Progenitor cell of endocrine pancreas (in vitro differentiated cells): ENCODE results near the gene DUXA. TPM values are rescaled to one million over a fixed set of nuclear protein-coding genes. Genes with fewer than 3 reads are reported as not detected.
"Not testable (repeated sequence)": the region's sequence is repeated elsewhere in the genome, so short reads cannot be mapped to it uniquely, and the experiment has no call there.

ENCODE experiments used
- DNase-seq: peaks from one replicate; pipeline ENCODE4 v3.0.0; 2021; ENCODE audit warnings: low spot score; ENCODE audit not compliant: unreplicated experiment
- H3K27ac Mint-ChIP-seq: 2 replicates; pipeline ENCODE4 v1.8.0; 2021; ENCODE audit warnings: mild to moderate bottlenecking, moderate library complexity, mixed read lengths
- H3K27me3 Mint-ChIP-seq: 2 replicates; pipeline ENCODE4 v1.8.0; 2021; ENCODE audit warnings: mixed read lengths
- H3K36me3 Mint-ChIP-seq: 2 replicates; pipeline ENCODE4 v1.8.0; 2022; ENCODE audit warnings: mixed read lengths; ENCODE audit not compliant: insufficient read depth
- H3K4me1 Mint-ChIP-seq: 2 replicates; pipeline ENCODE4 v1.8.0; 2021; ENCODE audit warnings: low read depth, mixed read lengths
- H3K4me3 Mint-ChIP-seq: 2 replicates; pipeline ENCODE4 v1.8.0; 2021; ENCODE audit warnings: low read depth, mild to moderate bottlenecking, moderate library complexity, mixed read lengths
- H3K9me3 Mint-ChIP-seq: 2 replicates; pipeline ENCODE4 v1.8.0; 2021; ENCODE audit warnings: low read depth, mixed read lengths
- CTCF ChIP-seq: fragments of 200-600 bp; sonication (generic); IDR thresholded peaks from one replicate; pipeline ENCODE4 v1.5.0; 2021; ENCODE audit warnings: antibody characterized with exemption, mild to moderate bottlenecking; ENCODE audit not compliant: unreplicated experiment
- long read RNA-seq: library from polyadenylated mRNA; unstranded; transcript quantifications from one replicate; pipeline ENCODE4 v2.0.0, GENCODE V29; 2020
- total RNA-seq: library from RNA; stranded (reverse); gene quantifications from 2 replicates; pipeline ENCODE4 v1.2.1, GENCODE V29; 2021

The DUXA gene
- total RNA-seq = not detected in 2 replicates
- long read RNA-seq = 0 reads

GRCh38 chr19:57167385-57167784 lies at the start of gene DUXA:
DUXA (minus strand) TSS chr19:57167485; CDS start chr19:57167443, 42 bp downstream.
- peaks cover 39% of the 10 kb centered on the region for H3K9me3 Mint-ChIP-seq
- no peak for DNase-seq
- no peak within 1 kb of the TSS for H3K27ac Mint-ChIP-seq
- H3K4me1 Mint-ChIP-seq = peaks cover 2% of the 10 kb centered on the region
- H3K4me3 Mint-ChIP-seq = no peak within 1 kb of the TSS
- no peak for TF ChIP-seq CTCF
- peaks cover 6% of the 10 kb centered on the region for H3K27me3 Mint-ChIP-seq
- peaks cover 5% of the 10 kb centered on the region for H3K36me3 Mint-ChIP-seq

GRCh38 chr19:57212109-57212508 lies 44.8 kb upstream of the DUXA start:
- H3K4me3 Mint-ChIP-seq = no peak overlapping the region
- H3K27me3 Mint-ChIP-seq = no peaks in the 10 kb centered on the region
- DNase-seq = no peak
- no peak overlapping the region for H3K27ac Mint-ChIP-seq
- H3K4me1 Mint-ChIP-seq = no peaks in the 10 kb centered on the region
- H3K9me3 Mint-ChIP-seq = no peaks in the 10 kb centered on the region
- H3K36me3 Mint-ChIP-seq = peaks cover 33% of the 10 kb centered on the region
- no peak for TF ChIP-seq CTCF

- Mint-ChIP-seq H3K4me1 (no peaks in the 10 kb centered on the region), H3K27me3 (no peaks in the 10 kb centered on the region), H3K27ac (peak overlapping the region; percentile 3), H3K9me3 (no peaks in the 10 kb centered on the region), H3K4me3 (no peak overlapping the region), H3K36me3 (peaks cover 33% of the 10 kb centered on the region)
- TF ChIP-seq CTCF = no peak
- no peak for DNase-seq
These were observed 43.1 kb upstream of the DUXA start for GRCh38 chr19:57210381-57210780.

GRCh38 chr19:57202160-57202559 lies 34.9 kb upstream of the DUXA start:
- DNase-seq = no peak
- no peaks in the 10 kb centered on the region for H3K9me3 Mint-ChIP-seq
- no peak overlapping the region for H3K4me3 Mint-ChIP-seq
- no peaks in the 10 kb centered on the region for H3K27me3 Mint-ChIP-seq
- no peak overlapping the region for H3K27ac Mint-ChIP-seq
- H3K36me3 Mint-ChIP-seq = peaks cover 28% of the 10 kb centered on the region
- H3K4me1 Mint-ChIP-seq = no peaks in the 10 kb centered on the region
- no peak for TF ChIP-seq CTCF

GRCh38 chr19:57197874-57198273 lies 30.6 kb upstream of the DUXA start:
- H3K27ac Mint-ChIP-seq, DNase-seq, H3K9me3 Mint-ChIP-seq, H3K4me1 Mint-ChIP-seq, H3K27me3 Mint-ChIP-seq, H3K4me3 Mint-ChIP-seq: not testable (repeated sequence)
- H3K36me3 Mint-ChIP-seq = peaks cover 39% of the 10 kb centered on the region

GRCh38 chr19:57192993-57193392 lies 25.7 kb upstream of the DUXA start:
- H3K27ac Mint-ChIP-seq = peak overlapping the region; percentile 41
- peak overlapping the region; percentile 85 for H3K4me3 Mint-ChIP-seq
- TF ChIP-seq CTCF = no peak
- H3K9me3 Mint-ChIP-seq = peaks cover 18% of the 10 kb centered on the region
- H3K4me1 Mint-ChIP-seq = peaks cover 13% of the 10 kb centered on the region
- H3K27me3 Mint-ChIP-seq = peaks cover 6% of the 10 kb centered on the region
- H3K36me3 Mint-ChIP-seq = peaks cover 47% of the 10 kb centered on the region
- DNase-seq = no peak
